Smooth muscle cell (in vitro differentiated cells): Measurements from ENCODE around the gene BEAN1. TPM values are rescaled to one million over a fixed set of nuclear protein-coding genes. Genes with fewer than 3 reads are reported as not detected.

Experiments used
- DNase-seq: peaks from one replicate; lab custom pipeline; 2025; ENCODE audit not compliant: unreplicated experiment; lab: John Stamatoyannopoulos, UW
- H2AFZ ChIP-seq: fragments of 200-600 bp; sonication (generic); 2 replicates; pipeline ENCODE4 v1.6.0; 2016; ENCODE audit warnings: antibody characterized with exemption, low read depth, mild to moderate bottlenecking
- H3F3A ChIP-seq: fragments of 200-600 bp; sonication (generic); 2 replicates; pipeline ENCODE4 v1.6.0; 2017; ENCODE audit warnings: antibody characterized with exemption, low read depth
- H3K27ac ChIP-seq: fragments of 200-600 bp; sonication (generic); 2 replicates; pipeline ENCODE4 v1.5.1; 2016; ENCODE audit warnings: low read depth, mild to moderate bottlenecking
- H3K27me3 ChIP-seq: fragments of 200-600 bp; sonication (generic); 2 replicates; pipeline ENCODE4 v1.6.1; 2016; ENCODE audit warnings: low read depth, mild to moderate bottlenecking
- H3K36me3 ChIP-seq: fragments of 200-600 bp; sonication (generic); 2 replicates; pipeline ENCODE4 v1.5.1; 2016; ENCODE audit warnings: low read depth
- H3K4me1 ChIP-seq: fragments of 200-600 bp; sonication (generic); 2 replicates; pipeline ENCODE4 v1.5.1; 2016; ENCODE audit warnings: low read depth
- H3K4me2 ChIP-seq: fragments of 200-600 bp; sonication (generic); 2 replicates; pipeline ENCODE4 v1.6.0; 2016; ENCODE audit warnings: mild to moderate bottlenecking
- H3K4me3 ChIP-seq: fragments of 200-600 bp; sonication (generic); 2 replicates; pipeline ENCODE4 v1.5.1; 2016; ENCODE audit warnings: mild to moderate bottlenecking
- H3K79me2 ChIP-seq: fragments of 200-600 bp; sonication (generic); 2 replicates; pipeline ENCODE4 v1.6.0; 2016; ENCODE audit warnings: low read depth, mild to moderate bottlenecking
- H3K9ac ChIP-seq: fragments of 200-600 bp; sonication (generic); 2 replicates; pipeline ENCODE4 v1.6.0; 2016; ENCODE audit warnings: low read depth
- H3K9me3 ChIP-seq: fragments of 200-600 bp; sonication (generic); replicated peaks from 2 replicates; pipeline ENCODE4 v1.5.1; 2016; ENCODE audit warnings: low read depth
- H4K20me1 ChIP-seq: fragments of 200-600 bp; sonication (generic); 2 replicates; pipeline ENCODE4 v1.6.0; 2016; ENCODE audit warnings: low read depth
- CTCF ChIP-seq: fragments of 200-600 bp; sonication (generic); IDR thresholded peaks from 2 replicates; pipeline ENCODE4 v1.5.1; 2017; ENCODE audit warnings: borderline replicate concordance, mild to moderate bottlenecking, antibody characterized with exemption; ENCODE audit not compliant: insufficient read depth, poor library complexity, severe bottlenecking
- WGBS: methylation state at CpG from one replicate; pipeline ENCODE4 v1.1.7; 2016; ENCODE audit warnings: low lambda C conversion rate; 5-methylcytosine and 5-hydroxymethylcytosine counted together
- polyA plus RNA-seq: library from polyadenylated mRNA; unstranded; fragments of >200 nt; fragmentation: Nextera tagmentation; extraction: Ambion mirVana; gene quantifications from 2 replicates; pipeline ENCODE4 v1.2.1, GENCODE V29; 2016
- total RNA-seq: library from RNA; depleted of rRNA; stranded (reverse); fragments of >200 nt; gene quantifications from 2 replicates; pipeline ENCODE4 v1.2.3, GENCODE V29; 2014

BEAN1 gene
- total and polyA plus RNA-seq, 2 experiments from 2014 or later = 0.94 to 4.9 TPM

GRCh38 chr16:66485376-66485775, 58.3 kb downstream of the BEAN1 start:
- no peak for DNase-seq
- Histone ChIP-seq H3K4me1 (no peaks in the 10 kb centered on the region), H3K27ac (no peak overlapping the region), H3K36me3 (no peaks in the 10 kb centered on the region), H3K4me2 (no peak overlapping the region), H3K79me2 (no peaks in the 10 kb centered on the region), H3K4me3 (no peak overlapping the region), H2AFZ (no peak overlapping the region), H3K27me3 (no peaks in the 10 kb centered on the region), H3K9me3 (no peaks in the 10 kb centered on the region), H3K9ac (no peak overlapping the region), H4K20me1 (no peaks in the 10 kb centered on the region), H3F3A (no peaks in the 10 kb centered on the region)
- TF ChIP-seq CTCF = no peak
- WGBS = 96% methylated on average over 6 of the region's 6 CpGs

GRCh38 chr16:66486199-66486772, 59.2 kb downstream of the BEAN1 start:
- Histone ChIP-seq H2AFZ (no peak overlapping the region), H3K36me3 (no peaks in the 10 kb centered on the region), H3K79me2 (no peaks in the 10 kb centered on the region), H3F3A (no peaks in the 10 kb centered on the region), H3K27me3 (no peaks in the 10 kb centered on the region), H3K27ac (no peak overlapping the region), H3K9me3 (no peaks in the 10 kb centered on the region), H3K4me3 (no peak overlapping the region), H4K20me1 (no peaks in the 10 kb centered on the region), H3K4me2 (no peak overlapping the region), H3K4me1 (no peaks in the 10 kb centered on the region), H3K9ac (no peak overlapping the region)
- TF ChIP-seq CTCF = no peak
- DNase-seq = no peak
- 96% methylated on average over 12 of the region's 12 CpGs for WGBS

GRCh38 chr16:66486773-66487579, 59.9 kb downstream of the BEAN1 start:
- H3K4me1 ChIP-seq = no peaks in the 10 kb centered on the region
- no peaks in the 10 kb centered on the region for H3F3A ChIP-seq
- H3K27ac ChIP-seq = no peak overlapping the region
- H3K9ac ChIP-seq = no peak overlapping the region
- H3K36me3 ChIP-seq = no peaks in the 10 kb centered on the region
- no peaks in the 10 kb centered on the region for H3K27me3 ChIP-seq
- no peak for TF ChIP-seq CTCF
- H3K4me2 ChIP-seq = no peak overlapping the region
- no peaks in the 10 kb centered on the region for H4K20me1 ChIP-seq
- H3K9me3 ChIP-seq = no peaks in the 10 kb centered on the region
- no peak overlapping the region for H3K4me3 ChIP-seq
- 94% methylated on average over 3 of the region's 3 CpGs for WGBS
- no peaks in the 10 kb centered on the region for H3K79me2 ChIP-seq
- H2AFZ ChIP-seq = no peak overlapping the region
- no peak for DNase-seq
